Stimulated activated naive CD4-positive, alpha-beta T cell treated with Interleukin-2 at 50 U/mL for 16 hours (primary cell): Measurements from ENCODE around the gene GNAI3.
"Not testable (repeated sequence)": the region's sequence is repeated elsewhere in the genome, so short reads cannot be mapped to it uniquely, and the experiment has no call there.

Experiments
- DNase-seq: peaks from one replicate; lab custom pipeline; 2025; lab: John Stamatoyannopoulos, UW

GNAI3 gene

DNA sequence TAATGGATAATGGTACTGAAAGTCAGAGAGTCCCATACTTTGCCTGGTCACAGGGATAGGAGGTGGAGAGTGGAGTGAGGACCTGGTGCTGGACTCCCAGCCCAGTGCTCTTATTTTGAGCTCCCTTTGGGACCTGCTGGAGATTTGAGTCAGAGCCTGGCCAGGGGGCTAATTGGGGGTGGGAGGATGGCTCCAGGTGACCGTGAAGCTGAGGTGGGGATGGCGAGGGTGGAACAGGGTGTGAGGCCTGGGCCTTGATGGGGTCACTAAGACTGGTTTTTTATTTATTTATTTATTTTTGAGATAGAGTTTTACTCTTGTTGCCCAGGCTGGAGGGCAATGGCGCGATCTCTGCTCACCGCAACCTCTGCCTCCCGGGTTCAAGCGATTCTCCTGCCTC, 89.0 kb downstream of the GNAI3 start:
- no peak for DNase-seq

DNA sequence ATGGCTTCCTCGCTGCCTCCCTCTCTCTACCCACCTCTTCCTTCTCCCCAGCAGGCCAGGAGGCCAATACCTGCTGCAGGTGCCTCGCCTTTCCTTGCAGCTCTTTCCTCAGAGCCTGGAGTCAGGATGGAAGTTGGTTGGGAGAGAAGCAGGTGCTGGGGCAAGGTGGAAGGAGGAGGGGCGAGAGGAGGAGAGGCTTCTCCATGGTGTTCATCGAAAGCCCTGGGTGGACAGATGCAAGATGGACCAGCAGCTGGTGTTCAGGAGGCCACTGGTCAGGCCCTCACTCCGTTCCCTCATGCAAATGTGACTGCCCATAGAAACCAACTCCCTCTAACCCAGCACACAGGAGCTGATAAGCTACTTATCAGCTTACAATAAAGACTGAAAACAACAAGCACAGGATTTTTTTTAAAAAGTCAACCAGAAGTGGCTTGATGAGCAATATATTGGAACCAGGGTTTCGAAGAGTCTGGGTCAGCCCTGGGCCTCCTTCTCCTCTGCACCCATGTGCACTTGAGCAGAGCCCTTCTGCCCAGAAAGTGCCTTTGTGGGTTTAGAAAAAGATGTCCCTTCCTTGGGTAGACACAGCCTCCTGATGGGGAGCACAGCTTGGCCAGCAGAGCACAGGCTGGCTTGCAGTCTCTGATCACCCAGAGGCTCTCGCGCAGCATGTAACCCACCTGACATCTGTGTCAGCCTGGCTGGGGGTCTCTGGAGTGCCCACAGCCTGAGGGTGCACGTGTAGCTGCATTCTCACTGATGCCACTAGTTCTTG, 90.8 kb downstream of the GNAI3 start:
- no peak for DNase-seq

DNA sequence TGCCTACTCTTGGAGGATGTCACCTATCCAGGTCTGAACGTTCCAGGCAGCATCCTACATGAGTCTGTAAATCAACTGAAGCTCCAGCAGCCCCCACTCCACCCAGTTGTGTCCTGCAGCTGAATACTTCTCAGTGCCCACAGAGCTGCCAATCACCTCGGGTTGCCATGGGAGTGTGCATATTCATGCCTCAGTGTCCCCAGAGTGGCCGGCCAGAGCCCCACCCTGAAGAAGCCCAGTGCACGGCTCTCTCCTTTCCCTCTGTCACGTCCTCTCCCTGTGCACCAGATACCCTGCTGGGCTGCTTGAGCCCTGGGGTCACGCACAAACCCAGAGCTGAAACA, 91.4 kb downstream of the GNAI3 start:
- DNase-seq, result no peak

DNA sequence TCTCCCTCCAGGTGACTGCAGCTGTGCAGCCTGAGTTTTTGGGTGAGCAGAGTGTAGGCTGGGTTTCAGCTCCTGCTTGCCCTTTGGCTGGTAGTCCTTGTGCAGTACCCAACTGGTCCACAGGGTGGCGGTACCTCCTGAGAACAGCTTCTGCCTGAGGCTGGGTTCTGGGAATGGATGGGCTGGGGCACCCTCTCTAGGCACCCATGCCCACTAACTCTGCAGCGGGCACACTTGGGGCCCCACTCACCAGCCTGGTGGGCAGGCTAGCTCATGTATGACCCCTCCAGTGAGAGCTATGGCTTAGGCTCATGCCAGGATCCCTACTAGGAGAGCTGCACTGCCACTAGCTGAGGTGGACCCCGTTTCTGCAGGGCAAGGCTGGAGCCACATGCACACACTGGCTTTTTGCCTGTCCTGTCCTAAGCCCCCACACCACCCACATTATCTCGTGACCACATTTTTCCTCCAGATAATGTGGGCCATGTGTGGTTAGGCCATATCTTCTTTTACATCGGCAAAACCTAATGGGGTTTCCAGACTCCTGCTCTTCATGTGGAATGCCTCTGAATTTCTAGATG, 92.0 kb downstream of the GNAI3 start:
- DNase-seq, result peak; percentile 87

DNA sequence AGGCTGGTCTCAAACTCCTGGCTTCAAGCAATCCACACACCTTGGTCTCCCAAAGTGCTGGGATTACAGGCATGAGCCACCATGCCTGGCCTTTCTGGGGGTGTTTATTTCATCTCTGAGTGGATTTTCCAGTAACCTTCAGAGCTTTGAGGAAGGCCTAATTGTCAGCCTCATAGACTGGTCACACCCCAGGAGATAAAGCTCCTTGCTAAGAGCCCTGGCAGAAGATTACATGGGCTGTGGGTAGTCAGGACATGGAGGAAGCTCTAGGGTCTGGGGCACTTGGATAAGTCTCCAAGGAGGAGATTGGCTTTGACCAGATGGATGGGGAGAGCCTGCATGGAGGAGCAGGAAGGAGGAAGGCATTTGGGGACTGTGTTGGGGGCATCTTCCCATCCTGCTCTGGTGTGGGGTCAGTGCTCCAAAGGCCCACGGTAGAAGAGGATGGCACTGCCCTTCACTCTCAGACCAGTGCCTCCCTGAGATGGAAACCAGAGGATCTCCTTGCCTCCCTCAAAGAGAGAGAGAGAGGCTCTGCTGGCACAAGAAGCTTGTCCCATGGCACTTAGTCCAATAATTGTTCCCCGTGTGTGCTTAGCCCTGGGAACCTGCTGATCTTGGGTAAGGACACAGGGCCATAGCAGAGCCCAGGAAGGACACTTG, 92.8 kb downstream of the GNAI3 start:
- DNase-seq, result no peak

DNA sequence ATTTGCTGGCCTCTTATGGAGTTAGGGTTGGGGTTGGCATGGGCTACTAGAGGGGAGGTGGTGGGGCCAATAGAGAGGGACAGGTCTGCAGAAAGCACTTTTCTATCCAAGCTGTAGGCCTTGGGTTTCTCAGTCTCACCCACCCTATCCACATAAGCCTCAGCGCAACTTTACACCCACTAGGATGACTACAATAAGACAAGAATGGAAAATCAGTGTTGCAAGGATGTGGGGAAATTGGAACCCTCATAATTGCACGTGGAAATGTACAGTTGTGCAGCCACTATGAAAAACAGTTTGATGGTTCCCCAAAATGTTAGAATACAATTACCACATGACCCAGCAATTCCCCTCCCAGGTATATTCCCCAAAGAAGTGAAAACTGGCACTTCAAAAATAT, 93.4 kb downstream of the GNAI3 start:
- no peak for DNase-seq

DNA sequence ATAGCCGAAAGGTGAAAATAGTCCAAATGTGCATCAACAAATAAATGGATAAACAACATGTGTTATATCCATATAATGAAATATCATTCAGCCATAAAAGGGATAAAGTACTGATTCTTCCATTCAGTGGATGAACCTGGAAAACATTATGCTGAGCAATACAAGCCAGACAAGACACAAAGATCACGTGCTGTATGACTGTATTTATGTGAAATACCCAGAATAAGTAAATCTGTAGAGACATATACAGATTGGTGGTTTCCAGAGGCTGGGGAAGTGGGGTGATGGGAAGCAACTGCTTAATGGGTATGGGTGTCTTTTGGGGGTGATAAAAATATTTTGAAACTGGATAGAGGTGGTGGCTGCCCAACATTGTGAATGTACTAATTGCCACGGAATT, 94.2 kb downstream of the GNAI3 start:
- no peak for DNase-seq

DNA sequence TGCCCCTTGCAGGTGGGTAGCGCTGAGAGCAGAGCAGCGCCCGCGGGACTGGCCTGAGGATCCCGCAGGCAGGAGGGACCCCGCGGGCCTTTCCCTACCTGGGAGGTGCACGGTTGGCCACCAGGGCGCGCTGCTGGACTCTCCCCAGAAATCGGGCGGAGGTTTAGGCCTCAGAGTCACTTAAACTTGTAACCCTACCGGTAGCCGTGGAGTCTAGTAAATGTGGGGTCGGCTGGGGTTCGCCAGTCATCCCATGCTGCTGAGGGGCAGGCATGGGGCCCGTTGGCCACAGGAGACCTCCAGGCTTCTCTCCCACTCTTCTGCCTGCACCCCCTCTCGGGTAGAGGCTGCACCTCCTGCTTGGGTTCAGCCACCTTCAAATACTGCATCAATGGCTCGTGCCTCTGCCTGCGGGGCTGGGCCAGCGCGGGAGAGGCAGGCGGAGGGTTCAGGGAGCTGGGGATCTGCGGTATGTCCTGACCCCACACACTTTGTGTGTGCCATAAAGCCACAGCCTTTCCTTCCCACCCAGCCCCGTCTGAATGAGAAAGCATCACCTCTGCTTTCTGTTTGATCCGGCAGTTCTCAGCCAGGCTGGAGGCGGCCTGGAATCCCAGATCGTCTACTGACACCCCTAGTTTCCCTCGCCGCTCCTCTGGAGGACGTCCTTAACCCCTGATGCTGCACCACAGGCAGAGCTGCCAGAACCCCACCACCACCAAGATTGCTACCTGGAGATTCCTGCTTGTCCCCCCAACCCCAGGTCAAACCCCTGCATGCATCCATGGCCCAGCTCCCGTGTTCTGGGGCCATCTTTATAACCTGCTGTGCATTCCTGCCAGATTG, 95.2 kb downstream of the GNAI3 start:
- peak; percentile 80 for DNase-seq

DNA sequence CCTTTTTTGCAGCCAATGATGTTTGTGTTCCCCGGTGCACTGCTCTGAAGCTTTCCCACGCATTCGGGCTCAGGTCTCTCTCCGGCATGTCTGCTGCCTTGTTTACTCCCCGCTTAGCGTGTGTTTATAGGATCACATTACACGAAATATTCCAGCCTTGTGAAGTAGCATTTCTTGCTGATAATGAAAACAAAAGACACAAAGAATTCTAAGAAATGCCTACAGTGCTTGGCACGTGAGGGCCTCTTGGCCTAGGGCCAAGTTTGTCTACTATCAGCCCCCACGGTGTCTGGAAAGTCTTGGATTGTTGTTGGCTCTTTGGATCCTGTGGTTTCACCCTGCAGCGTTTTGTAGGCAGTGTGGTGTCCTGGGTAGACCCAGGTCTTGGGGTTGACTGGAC, 96.3 kb downstream of the GNAI3 start:
- DNase-seq, result no peak

DNA sequence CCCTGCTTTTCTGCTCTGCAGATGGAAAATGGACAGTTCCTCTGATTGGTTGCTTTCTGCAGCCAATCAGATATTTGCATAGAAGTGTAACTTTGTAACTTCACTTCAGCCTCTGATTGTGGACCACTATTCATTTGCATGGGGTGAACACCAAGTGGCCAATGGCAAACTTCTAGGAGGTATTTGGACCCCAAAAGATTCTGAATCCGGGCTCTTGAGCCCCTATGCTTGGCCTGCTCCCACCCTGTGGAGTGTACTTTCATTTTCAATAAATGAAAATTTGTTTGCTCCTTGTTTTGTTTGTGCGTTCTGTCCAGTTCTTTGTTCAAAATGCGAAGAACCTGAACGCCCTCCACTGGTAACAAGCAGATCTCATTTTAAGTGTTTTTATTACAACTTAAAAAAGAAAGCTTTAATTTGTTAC, 101.1 kb downstream of the GNAI3 start:
- no peak for DNase-seq

DNA sequence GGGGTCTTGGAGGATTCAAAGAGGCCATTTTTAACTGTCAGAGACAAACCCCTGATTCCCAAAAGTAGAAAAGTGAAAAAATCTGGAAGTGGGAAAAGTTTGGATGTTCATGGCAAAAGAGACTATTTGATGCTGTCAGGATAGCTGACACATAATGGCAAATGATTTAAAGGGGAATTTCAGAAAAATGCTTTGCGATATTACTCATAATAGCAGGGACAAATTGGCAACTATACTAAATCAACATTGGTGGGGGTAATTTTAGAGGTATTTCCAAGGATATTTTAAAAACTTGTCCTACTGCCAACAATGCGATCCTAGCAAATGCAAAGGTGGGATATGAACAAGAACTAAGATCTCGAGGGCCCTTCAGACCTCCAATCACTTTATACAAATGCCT, 102.2 kb downstream of the GNAI3 start:
- no peak for DNase-seq

DNA sequence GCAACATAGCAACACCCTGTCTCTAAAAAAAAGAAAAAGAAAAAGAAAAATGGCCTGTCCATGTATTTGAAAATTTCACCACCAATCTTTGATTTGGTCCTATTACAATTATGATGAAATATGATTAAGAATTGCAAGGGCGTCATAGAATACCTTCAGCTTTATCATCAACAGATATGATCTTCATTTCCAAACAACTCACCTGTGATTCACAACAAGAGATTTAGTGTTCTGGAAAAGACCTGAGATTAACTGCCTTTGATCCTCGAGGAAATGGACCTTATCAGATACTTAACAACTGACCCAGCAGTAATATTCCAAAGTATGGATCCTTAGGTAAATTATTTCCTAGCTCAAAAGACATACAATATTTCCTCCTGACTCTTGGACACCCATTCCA, 104.0 kb downstream of the GNAI3 start:
- no peak for DNase-seq

DNA sequence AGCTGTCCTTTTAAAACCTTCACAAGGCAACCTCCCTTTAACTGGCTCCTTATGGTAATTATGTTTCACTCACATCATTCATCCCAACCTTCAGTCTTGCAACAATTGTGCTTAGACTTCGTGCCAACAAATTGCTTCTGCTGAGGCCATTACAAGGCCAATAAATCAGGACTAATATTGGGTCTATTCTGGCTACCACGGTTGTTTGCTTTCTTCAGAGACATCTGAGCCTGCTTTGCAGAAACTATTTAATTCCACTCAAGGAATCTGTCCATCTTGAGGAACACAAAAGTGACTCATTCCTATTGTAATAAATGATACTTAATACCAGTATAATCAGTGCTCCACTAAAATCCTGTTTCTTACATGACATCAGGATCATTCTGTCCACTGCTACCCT, 104.9 kb downstream of the GNAI3 start:
- DNase-seq, result no peak

DNA sequence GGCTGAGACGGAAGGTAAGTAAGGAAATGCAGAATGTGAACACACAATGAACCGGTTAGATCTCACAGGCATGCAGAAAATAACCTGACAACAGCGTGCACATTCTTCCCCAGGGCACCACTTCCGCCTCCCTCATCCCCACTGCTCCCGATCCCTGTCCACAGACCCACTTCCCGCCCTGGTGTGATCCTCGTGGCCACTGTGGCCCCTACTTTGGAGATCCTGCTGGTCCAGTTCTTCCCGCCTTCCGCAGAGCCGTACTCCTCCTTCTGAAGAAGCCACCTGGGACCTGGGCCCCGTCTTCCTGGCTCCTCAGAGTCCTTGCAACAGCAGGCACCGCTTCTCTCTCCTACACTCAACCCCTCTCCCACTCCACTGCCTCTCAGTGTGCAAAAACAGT, 106.1 kb downstream of the GNAI3 start:
- DNase-seq, result no peak

DNA sequence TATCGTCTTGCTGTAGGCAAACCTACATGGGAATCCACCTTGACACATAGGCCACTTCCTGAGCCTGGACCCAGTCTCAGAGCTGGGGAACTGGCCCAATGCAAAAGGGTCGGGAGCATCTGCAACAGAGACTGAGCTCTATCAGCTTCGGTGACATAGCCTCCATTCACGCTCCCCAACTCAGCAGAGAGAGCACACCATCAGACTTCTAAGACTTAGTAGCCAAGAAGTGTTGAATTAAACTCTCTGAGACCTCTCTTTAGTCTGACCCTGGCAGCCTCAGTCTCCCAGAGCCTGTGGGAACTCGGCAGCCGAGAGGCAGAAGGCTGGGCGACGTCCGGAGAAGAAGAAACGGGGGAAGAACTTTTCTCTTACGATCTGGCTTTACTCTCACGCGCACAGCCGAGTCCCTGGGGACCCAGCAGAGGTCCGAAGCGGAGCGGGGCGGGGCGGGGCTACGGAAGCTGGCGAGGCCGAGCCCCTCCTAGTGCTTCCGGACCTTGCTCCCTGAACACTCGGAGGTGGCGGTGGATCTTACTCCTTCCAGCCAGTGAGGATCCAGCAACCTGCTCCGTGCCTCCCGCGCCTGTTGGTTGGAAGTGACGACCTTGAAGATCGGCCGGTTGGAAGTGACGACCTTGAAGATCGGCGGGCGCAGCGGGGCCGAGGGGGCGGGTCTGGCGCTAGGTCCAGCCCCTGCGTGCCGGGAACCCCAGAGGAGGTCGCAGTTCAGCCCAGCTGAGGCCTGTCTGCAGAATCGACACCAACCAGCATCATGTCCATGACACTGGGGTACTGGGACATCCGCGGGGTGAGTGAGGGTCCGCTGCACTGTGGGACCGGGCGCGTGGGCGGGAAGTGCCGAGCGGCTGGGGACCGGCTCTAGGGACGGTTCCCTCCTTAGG, 107.5 kb downstream of the GNAI3 start, which contains the start of gene GSTM4:
Gene GSTM4 (plus strand): TSS at position 485 of the 905 bp plus-strand sequence. CDS start 291 bp downstream, at position 776.
- DNase-seq, result peak; percentile 60

DNA sequence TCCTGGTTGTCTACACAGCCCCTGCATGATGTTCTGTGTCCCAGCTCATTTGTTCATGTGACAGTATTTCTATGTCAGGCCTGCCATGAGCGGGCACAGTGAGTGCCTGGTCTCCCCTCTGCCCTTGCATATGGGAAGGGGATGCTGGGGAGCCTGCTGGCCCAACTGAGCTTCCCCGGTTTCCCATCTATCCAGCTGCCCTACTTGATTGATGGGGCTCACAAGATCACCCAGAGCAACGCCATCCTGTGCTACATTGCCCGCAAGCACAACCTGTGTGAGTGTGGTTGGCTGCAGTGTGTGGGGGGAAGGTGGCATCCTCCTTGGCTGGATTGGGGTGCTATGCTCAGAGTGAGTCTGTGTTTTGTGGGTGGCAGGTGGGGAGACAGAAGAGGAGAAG, 109.0 kb downstream of the GNAI3 start:
- no peak for DNase-seq

DNA sequence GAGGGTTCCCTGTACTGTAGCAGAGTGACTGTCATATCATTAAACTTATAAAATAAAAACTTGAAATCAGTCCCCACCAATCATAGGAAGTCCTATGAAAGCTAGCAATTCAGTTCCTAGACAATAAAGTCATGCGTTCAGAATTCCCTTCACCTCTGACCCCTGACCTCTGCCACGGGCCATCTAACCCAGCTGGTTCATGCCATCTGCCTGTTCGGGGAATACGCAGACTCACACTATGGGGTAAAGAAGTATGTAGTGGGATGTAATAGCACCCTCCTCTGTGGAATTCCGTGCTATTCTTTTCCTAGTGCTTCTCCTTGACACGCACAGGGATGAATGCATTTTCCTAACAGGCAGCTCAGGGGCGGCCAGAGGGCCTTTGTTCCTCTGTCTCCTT, 109.6 kb downstream of the GNAI3 start:
- DNase-seq, result no peak

DNA sequence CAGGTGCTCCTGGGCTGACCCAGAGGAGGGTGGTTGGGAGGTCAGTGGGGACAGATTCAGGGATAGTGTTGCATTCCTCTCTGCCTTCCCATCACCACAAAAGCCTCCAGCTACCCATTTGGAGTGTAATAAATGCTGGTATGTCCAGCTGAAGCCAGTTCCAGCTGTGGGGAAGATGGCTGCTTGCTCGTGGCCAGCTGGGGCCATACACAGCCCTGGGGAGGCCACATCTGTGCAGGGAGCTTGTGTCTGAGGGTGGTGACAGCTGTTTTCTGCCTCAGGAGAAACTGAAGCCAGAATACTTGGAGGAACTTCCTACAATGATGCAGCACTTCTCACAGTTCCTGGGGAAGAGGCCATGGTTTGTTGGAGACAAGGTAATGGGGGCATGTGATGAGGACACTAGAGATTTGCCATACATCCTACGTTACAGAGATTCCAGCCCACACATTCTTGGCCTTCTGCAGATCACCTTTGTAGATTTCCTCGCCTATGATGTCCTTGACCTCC, 110.2 kb downstream of the GNAI3 start:
- DNase-seq, result no peak

DNA sequence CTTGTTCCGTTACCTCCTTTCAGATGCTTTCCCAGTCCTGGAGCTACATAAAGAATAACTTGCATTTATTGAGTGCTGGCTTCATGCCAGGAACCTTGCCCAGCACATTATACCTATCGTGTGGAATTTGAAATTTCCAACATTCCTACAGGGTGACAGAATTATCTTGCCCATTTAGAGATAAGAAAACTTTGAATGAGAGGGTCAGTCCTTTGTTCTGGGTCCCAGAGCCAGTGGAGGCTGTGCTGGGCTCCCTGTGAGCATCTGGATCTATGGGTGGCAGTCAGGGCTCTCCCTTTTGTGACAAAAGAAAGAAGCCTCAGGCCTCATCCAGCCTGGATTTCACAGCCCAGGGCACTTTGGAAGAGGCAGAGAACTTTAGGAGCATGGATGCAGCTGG, 110.7 kb downstream of the GNAI3 start:
- no peak for DNase-seq

DNA sequence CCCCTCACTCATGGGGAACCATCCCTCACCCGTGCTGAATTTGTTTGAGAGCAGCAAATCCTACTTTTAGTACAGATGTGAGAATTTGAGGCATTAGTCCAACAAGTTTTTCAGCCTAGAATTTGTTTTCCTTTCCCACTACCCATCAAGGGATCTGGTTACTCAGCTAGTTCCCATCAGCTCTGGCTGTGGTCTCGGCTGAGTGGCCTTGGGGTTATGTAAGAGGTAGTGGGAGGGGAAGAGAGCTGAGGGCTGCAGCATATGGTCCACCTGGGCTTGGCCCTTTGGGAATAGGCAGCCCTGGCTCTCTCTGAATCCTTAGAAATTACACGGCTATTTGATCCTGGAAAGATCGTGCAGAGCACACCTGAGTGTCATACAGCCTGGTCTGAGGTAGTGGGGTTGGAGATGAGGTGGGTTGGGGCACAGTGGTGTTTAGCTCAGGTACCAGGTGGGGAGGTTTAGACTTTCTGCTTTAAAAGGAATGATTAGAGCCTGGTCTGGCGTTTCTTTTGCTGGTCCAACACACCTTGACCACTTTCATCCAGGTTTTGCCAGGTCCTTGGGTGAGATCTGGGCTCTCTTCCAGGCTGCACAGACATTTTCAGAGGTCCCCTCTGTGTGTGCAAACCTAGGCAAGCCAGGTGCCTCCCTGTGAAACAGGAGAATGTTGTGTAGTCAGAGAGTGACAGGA, 111.7 kb downstream of the GNAI3 start:
- DNase-seq, result no peak

DNA sequence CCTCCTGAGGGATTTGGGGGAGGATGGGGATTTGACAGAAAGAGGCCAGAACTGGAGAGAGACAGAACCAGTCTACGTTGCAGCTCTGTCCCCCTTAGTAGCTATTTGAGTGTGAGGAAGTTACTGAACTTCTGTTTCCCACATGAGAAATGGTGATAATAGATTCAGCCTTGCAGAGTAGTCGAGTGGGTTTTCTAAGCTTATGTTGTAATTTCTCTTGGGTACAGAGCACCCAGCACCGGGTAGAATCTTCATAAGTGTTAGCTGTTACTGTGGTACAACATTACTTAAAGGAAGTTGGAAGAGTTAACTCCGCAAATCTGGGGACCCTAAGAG, 112.2 kb downstream of the GNAI3 start:
- not testable (repeated sequence) for DNase-seq
